A673 (cell line): ENCODE measurements around the gene DGKD.

Experiments
- EZH2 ChIP-seq: fragments of 200-600 bp; sonication (generic); IDR thresholded peaks from 2 replicates; pipeline ENCODE4 v1.6.1; 2017; ENCODE audit warnings: borderline replicate concordance, low read depth, mild to moderate bottlenecking, mixed read lengths, antibody characterized with exemption, low read length; ENCODE audit not compliant: poor library complexity, severe bottlenecking
- TF ChIP-seq, protein P1 (sequence below): fragments of 300-800, 200-600 bp; sonication (generic); conservative IDR thresholded peaks from 2 replicates; pipeline ENCODE4 v1.5.1; 2017; ENCODE audit warnings: low read depth, mild to moderate bottlenecking, antibody characterized with exemption, low read length, moderate library complexity, mixed read lengths

DNA sequence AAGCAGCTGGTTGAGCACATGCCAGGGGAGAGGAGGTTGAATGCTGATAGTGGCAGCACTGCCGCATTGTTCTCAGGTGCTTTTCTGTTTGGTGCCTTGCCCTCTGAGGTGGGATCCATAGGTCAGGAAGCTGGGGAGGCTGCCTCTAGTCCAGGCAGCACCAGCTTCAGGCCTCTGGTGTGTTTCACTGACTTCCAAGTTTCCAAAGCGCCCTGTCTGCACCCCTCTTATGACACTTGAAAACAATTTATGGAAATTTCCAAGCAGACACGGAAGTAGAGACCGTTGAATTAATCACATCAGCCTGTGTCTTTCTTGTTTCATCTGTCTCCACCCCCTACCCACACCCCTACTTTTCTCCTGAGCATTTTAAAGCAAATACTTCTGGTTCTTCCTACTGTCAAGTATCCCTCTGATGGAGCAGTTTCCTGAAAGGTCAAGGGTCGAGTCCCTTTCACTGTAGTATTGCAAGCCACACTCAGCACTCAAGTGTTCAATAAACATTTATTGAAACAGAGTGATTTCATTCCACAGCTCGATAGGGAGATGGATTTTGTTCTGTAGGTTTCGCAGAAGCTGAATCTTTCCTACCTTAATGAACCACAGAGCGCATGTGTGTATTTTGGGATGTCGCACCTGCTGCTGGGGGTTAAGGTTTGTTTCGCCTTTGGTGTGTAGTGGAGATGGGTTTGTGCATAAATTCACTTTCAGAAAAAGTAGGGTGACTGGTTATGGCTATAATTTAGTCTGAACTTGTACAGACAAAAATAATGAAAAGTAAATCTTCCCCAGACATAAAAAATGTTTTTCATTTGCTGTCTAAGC is 21.4 kb downstream of the DGKD start:
- TF ChIP-seq, protein P1, sequence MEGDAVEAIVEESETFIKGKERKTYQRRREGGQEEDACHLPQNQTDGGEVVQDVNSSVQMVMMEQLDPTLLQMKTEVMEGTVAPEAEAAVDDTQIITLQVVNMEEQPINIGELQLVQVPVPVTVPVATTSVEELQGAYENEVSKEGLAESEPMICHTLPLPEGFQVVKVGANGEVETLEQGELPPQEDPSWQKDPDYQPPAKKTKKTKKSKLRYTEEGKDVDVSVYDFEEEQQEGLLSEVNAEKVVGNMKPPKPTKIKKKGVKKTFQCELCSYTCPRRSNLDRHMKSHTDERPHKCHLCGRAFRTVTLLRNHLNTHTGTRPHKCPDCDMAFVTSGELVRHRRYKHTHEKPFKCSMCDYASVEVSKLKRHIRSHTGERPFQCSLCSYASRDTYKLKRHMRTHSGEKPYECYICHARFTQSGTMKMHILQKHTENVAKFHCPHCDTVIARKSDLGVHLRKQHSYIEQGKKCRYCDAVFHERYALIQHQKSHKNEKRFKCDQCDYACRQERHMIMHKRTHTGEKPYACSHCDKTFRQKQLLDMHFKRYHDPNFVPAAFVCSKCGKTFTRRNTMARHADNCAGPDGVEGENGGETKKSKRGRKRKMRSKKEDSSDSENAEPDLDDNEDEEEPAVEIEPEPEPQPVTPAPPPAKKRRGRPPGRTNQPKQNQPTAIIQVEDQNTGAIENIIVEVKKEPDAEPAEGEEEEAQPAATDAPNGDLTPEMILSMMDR, result no peak
- no peak for TF ChIP-seq EZH2
